Measurements from ENCODE around the gene STX3.

The STX3 gene

GRCh38 chr11:59765068-59765735, 10.0 kb downstream of the STX3 start:
- H3K27ac ChIP-seq (ENCODE audit: low read depth, low read length) = no peak overlapping the region
- H3K4me1 ChIP-seq (ENCODE audit: control insufficient read depth, insufficient read depth, low read length) = no peaks in the 10 kb centered on the region

GRCh38 chr11:59766542-59767224, 11.5 kb downstream of the STX3 start:
- Histone ChIP-seq H3K27ac (ENCODE audit: low read depth, low read length) (no peak overlapping the region), H3K4me1 (ENCODE audit: control insufficient read depth, insufficient read depth, low read length) (no peaks in the 10 kb centered on the region), H3K9ac (ENCODE audit: low read length) (no peak overlapping the region), H3K4me3 (ENCODE audit: low read length) (no peak overlapping the region), H3K27me3 (ENCODE audit: control insufficient read depth, insufficient read depth, low read length) (no peaks in the 10 kb centered on the region), H3K36me3 (ENCODE audit: control insufficient read depth, insufficient read depth, low read length) (no peaks in the 10 kb centered on the region)

More at GRCh38 chr11:59765068-59765735, 10.0 kb downstream of the STX3 start:
- no peaks in the 10 kb centered on the region for H3K27me3 ChIP-seq (ENCODE audit: control insufficient read depth, insufficient read depth, low read length)
- H3K4me3 ChIP-seq (ENCODE audit: low read length) = no peak overlapping the region
- H3K9ac ChIP-seq (ENCODE audit: low read length) = no peak overlapping the region
- H3K36me3 ChIP-seq (ENCODE audit: control insufficient read depth, insufficient read depth, low read length) = no peaks in the 10 kb centered on the region

GRCh38 chr11:59767225-59767611, 12.0 kb downstream of the STX3 start:
- Histone ChIP-seq H3K27ac (ENCODE audit: low read depth, low read length) (no peak overlapping the region), H3K36me3 (ENCODE audit: control insufficient read depth, insufficient read depth, low read length) (no peaks in the 10 kb centered on the region), H3K4me1 (ENCODE audit: control insufficient read depth, insufficient read depth, low read length) (no peaks in the 10 kb centered on the region), H3K27me3 (ENCODE audit: control insufficient read depth, insufficient read depth, low read length) (no peaks in the 10 kb centered on the region), H3K9ac (ENCODE audit: low read length) (no peak overlapping the region), H3K4me3 (ENCODE audit: low read length) (no peak overlapping the region)

GRCh38 chr11:59769111-59769510, 13.9 kb downstream of the STX3 start:
- Histone ChIP-seq H3K4me3 (ENCODE audit: low read length) (no peak overlapping the region), H3K27me3 (ENCODE audit: control insufficient read depth, insufficient read depth, low read length) (no peaks in the 10 kb centered on the region), H3K4me1 (ENCODE audit: control insufficient read depth, insufficient read depth, low read length) (no peaks in the 10 kb centered on the region), H3K36me3 (ENCODE audit: control insufficient read depth, insufficient read depth, low read length) (no peaks in the 10 kb centered on the region), H3K9ac (ENCODE audit: low read length) (no peak overlapping the region), H3K27ac (ENCODE audit: low read depth, low read length) (no peak overlapping the region)

GRCh38 chr11:59769828-59770227, 14.7 kb downstream of the STX3 start:
- H3K27ac ChIP-seq (ENCODE audit: low read depth, low read length) = no peak overlapping the region
- no peaks in the 10 kb centered on the region for H3K4me1 ChIP-seq (ENCODE audit: control insufficient read depth, insufficient read depth, low read length)
- no peak overlapping the region for H3K4me3 ChIP-seq (ENCODE audit: low read length)

GRCh38 chr11:59770319-59770718, 15.1 kb downstream of the STX3 start:
- no peak overlapping the region for H3K27ac ChIP-seq (ENCODE audit: low read depth, low read length)
- H3K27me3 ChIP-seq (ENCODE audit: control insufficient read depth, insufficient read depth, low read length) = no peaks in the 10 kb centered on the region
- H3K4me3 ChIP-seq (ENCODE audit: low read length) = no peak overlapping the region
- no peaks in the 10 kb centered on the region for H3K36me3 ChIP-seq (ENCODE audit: control insufficient read depth, insufficient read depth, low read length)
- H3K4me1 ChIP-seq (ENCODE audit: control insufficient read depth, insufficient read depth, low read length) = no peaks in the 10 kb centered on the region
- no peak overlapping the region for H3K9ac ChIP-seq (ENCODE audit: low read length)

More at GRCh38 chr11:59769828-59770227, 14.7 kb downstream of the STX3 start:
- Histone ChIP-seq H3K27me3 (ENCODE audit: control insufficient read depth, insufficient read depth, low read length) (no peaks in the 10 kb centered on the region), H3K36me3 (ENCODE audit: control insufficient read depth, insufficient read depth, low read length) (no peaks in the 10 kb centered on the region), H3K9ac (ENCODE audit: low read length) (no peak overlapping the region)

GRCh38 chr11:59770869-59771268, 15.7 kb downstream of the STX3 start:
- no peaks in the 10 kb centered on the region for H3K27me3 ChIP-seq (ENCODE audit: control insufficient read depth, insufficient read depth, low read length)
- H3K36me3 ChIP-seq (ENCODE audit: control insufficient read depth, insufficient read depth, low read length) = no peaks in the 10 kb centered on the region
- no peak overlapping the region for H3K9ac ChIP-seq (ENCODE audit: low read length)
- H3K4me3 ChIP-seq (ENCODE audit: low read length) = no peak overlapping the region
- no peaks in the 10 kb centered on the region for H3K4me1 ChIP-seq (ENCODE audit: control insufficient read depth, insufficient read depth, low read length)
- no peak overlapping the region for H3K27ac ChIP-seq (ENCODE audit: low read depth, low read length)

- H3K4me3 ChIP-seq (ENCODE audit: low read length) = no peak overlapping the region
- H3K9ac ChIP-seq (ENCODE audit: low read length) = no peak overlapping the region
- H3K36me3 ChIP-seq (ENCODE audit: control insufficient read depth, insufficient read depth, low read length) = no peaks in the 10 kb centered on the region
- H3K4me1 ChIP-seq (ENCODE audit: control insufficient read depth, insufficient read depth, low read length) = no peaks in the 10 kb centered on the region
- no peak overlapping the region for H3K27ac ChIP-seq (ENCODE audit: low read depth, low read length)
- H3K27me3 ChIP-seq (ENCODE audit: control insufficient read depth, insufficient read depth, low read length) = no peaks in the 10 kb centered on the region
These were observed 16.4 kb downstream of the STX3 start for GRCh38 chr11:59771605-59772004.

GRCh38 chr11:59773083-59773440, 17.9 kb downstream of the STX3 start:
- Histone ChIP-seq H3K9ac (ENCODE audit: low read length) (no peak overlapping the region), H3K27ac (ENCODE audit: low read depth, low read length) (no peak overlapping the region), H3K36me3 (ENCODE audit: control insufficient read depth, insufficient read depth, low read length) (no peaks in the 10 kb centered on the region), H3K4me3 (ENCODE audit: low read length) (no peak overlapping the region), H3K4me1 (ENCODE audit: control insufficient read depth, insufficient read depth, low read length) (no peaks in the 10 kb centered on the region), H3K27me3 (ENCODE audit: control insufficient read depth, insufficient read depth, low read length) (no peaks in the 10 kb centered on the region)

- Histone ChIP-seq H3K9ac (ENCODE audit: low read length) (no peak overlapping the region), H3K4me1 (ENCODE audit: control insufficient read depth, insufficient read depth, low read length) (no peaks in the 10 kb centered on the region)
These were observed 21.3 kb downstream of the STX3 start for GRCh38 chr11:59776210-59777066.

GRCh38 chr11:59777104-59777503, 21.9 kb downstream of the STX3 start:
- no peaks in the 10 kb centered on the region for H3K27me3 ChIP-seq (ENCODE audit: control insufficient read depth, insufficient read depth, low read length)
- no peaks in the 10 kb centered on the region for H3K36me3 ChIP-seq (ENCODE audit: control insufficient read depth, insufficient read depth, low read length)
- no peak overlapping the region for H3K27ac ChIP-seq (ENCODE audit: low read depth, low read length)
- H3K4me3 ChIP-seq (ENCODE audit: low read length) = no peak overlapping the region
- H3K9ac ChIP-seq (ENCODE audit: low read length) = no peak overlapping the region
- H3K4me1 ChIP-seq (ENCODE audit: control insufficient read depth, insufficient read depth, low read length) = no peaks in the 10 kb centered on the region

More at GRCh38 chr11:59776210-59777066, 21.3 kb downstream of the STX3 start:
- no peaks in the 10 kb centered on the region for H3K27me3 ChIP-seq (ENCODE audit: control insufficient read depth, insufficient read depth, low read length)
- no peak overlapping the region for H3K4me3 ChIP-seq (ENCODE audit: low read length)
- no peaks in the 10 kb centered on the region for H3K36me3 ChIP-seq (ENCODE audit: control insufficient read depth, insufficient read depth, low read length)
- no peak overlapping the region for H3K27ac ChIP-seq (ENCODE audit: low read depth, low read length)

- Histone ChIP-seq H3K9ac (ENCODE audit: low read length) (no peak overlapping the region), H3K27ac (ENCODE audit: low read depth, low read length) (no peak overlapping the region), H3K4me1 (ENCODE audit: control insufficient read depth, insufficient read depth, low read length) (no peaks in the 10 kb centered on the region), H3K4me3 (ENCODE audit: low read length) (no peak overlapping the region), H3K27me3 (ENCODE audit: control insufficient read depth, insufficient read depth, low read length) (no peaks in the 10 kb centered on the region), H3K36me3 (ENCODE audit: control insufficient read depth, insufficient read depth, low read length) (no peaks in the 10 kb centered on the region)
These were observed 22.9 kb downstream of the STX3 start for GRCh38 chr11:59778122-59778521.

Data from rectal smooth muscle tissue (tissue), 1 donor.